Loucy (cell line): Measurements from ENCODE around the gene LGR4.

Experiments used
- H2AFZ ChIP-seq: fragments of 200-600 bp; sonication (generic); 2 replicates; pipeline ENCODE4 v1.6.0; 2016; ENCODE audit warnings: antibody characterized with exemption, mild to moderate bottlenecking, low read length, moderate library complexity
- H3F3A ChIP-seq: fragments of 200-600 bp; 2 replicates; pipeline ENCODE4 v1.6.0; 2016; ENCODE audit warnings: antibody characterized with exemption, low read depth, mild to moderate bottlenecking
- H3K27me3 ChIP-seq: fragments of 200-600 bp; sonication (generic); 2 replicates; pipeline ENCODE4 v1.6.1; 2014; ENCODE audit warnings: low read length, mild to moderate bottlenecking; ENCODE audit not compliant: insufficient read depth, poor library complexity, severe bottlenecking
- H3K36me3 ChIP-seq: fragments of 200-600 bp; sonication (generic); 2 replicates; pipeline ENCODE4 v1.6.1; 2016; ENCODE audit warnings: low read length; ENCODE audit not compliant: insufficient read depth
- H3K4me1 ChIP-seq: fragments of 200-600 bp; sonication (generic); 2 replicates; pipeline ENCODE4 v1.5.1; 2014; ENCODE audit warnings: low read length, mild to moderate bottlenecking; ENCODE audit not compliant: insufficient read depth, poor library complexity, severe bottlenecking
- H3K4me2 ChIP-seq: fragments of 200-600 bp; sonication (generic); 2 replicates; pipeline ENCODE4 v1.6.0; 2014; ENCODE audit warnings: antibody characterized with exemption, low read length, low read depth, mild to moderate bottlenecking; ENCODE audit not compliant: poor library complexity, severe bottlenecking
- H3K4me3 ChIP-seq: fragments of 200-600 bp; sonication (generic); 2 replicates; pipeline ENCODE4 v1.5.1; 2014; ENCODE audit warnings: low read length, mild to moderate bottlenecking, mixed read lengths; ENCODE audit not compliant: poor library complexity, severe bottlenecking
- H3K79me2 ChIP-seq: fragments of 200-600 bp; sonication (generic); 2 replicates; pipeline ENCODE4 v1.6.1; 2014; ENCODE audit warnings: low read length; ENCODE audit not compliant: insufficient read depth
- H3K9ac ChIP-seq: fragments of 200-600 bp; sonication (generic); 2 replicates; pipeline ENCODE4 v1.6.0; 2014; ENCODE audit warnings: mild to moderate bottlenecking, low read depth, low read length, moderate library complexity; ENCODE audit not compliant: poor library complexity, severe bottlenecking
- H3K9me2 ChIP-seq: fragments of 200-600 bp; sonication (generic); replicated peaks from 2 replicates; pipeline ENCODE4 v1.6.1; 2016; ENCODE audit warnings: low read depth, low read length, mixed read lengths
- H3K9me3 ChIP-seq: fragments of 200-600 bp; sonication (generic); 2 replicates; pipeline ENCODE4 v1.6.1; 2014; ENCODE audit warnings: mild to moderate bottlenecking, antibody characterized with exemption, low read length, low read depth; ENCODE audit not compliant: insufficient read depth
- H4K20me1 ChIP-seq: fragments of 200-600 bp; sonication (generic); 2 replicates; pipeline ENCODE4 v1.6.0; 2014; ENCODE audit warnings: antibody characterized with exemption, low read length, mild to moderate bottlenecking; ENCODE audit not compliant: insufficient read depth, poor library complexity, severe bottlenecking
- EZH2phosphoT487 ChIP-seq: fragments of 200-600 bp; IDR thresholded peaks from 2 replicates; pipeline ENCODE4 v1.6.1; 2018; ENCODE audit warnings: antibody characterized with exemption, mild to moderate bottlenecking, moderate library complexity, borderline replicate concordance
- TF ChIP-seq, protein P1 (sequence below): fragments of 200-600 bp; sonication (generic); conservative IDR thresholded peaks from 2 replicates; pipeline ENCODE4 v1.5.1; 2014; ENCODE audit warnings: mild to moderate bottlenecking, antibody characterized with exemption, low read length

The LGR4 gene

DNA sequence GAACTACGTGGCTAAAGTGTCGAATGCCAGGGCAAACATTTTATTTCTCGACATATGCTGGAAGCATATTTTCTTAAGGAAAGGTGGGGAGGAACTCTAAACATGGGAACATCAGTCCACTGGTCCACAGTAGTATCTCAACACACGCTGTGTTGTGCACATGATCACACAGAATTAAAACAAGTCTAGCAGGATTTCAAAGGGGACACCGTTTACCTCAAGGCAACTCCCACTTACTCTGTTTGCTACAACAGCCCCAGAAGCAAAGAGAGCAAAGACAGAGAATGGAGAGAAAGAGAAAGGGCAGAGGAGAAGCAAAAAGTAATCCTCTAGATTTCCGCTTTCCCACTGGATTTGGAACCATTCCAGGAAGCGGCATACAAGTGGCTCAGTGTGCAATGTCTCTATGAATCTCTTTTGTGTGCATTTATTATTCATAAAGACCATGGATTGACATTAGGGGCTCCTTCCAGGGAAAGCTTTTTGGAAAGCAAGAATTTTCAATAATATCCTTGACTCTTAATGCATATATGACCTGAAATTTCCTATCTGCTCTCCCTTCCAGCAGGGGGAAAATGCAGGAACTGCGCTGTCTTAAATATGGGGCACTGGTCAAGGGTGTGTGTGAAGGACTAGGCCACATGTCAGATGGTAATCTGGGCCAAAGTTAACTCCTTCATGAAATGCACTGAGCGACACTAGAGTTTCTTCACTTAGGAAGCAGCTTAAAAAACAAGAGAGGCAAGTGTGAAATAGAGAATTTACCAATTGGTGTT, 74.8 kb downstream of the LGR4 start:
- Histone ChIP-seq H3K9ac (no peak overlapping the region), H3K4me3 (no peak overlapping the region), H2AFZ (no peak overlapping the region), H3K27me3 (no peaks in the 10 kb centered on the region), H3F3A (no peaks in the 10 kb centered on the region), H4K20me1 (no peaks in the 10 kb centered on the region), H3K79me2 (no peaks in the 10 kb centered on the region), H3K4me2 (no peak overlapping the region), H3K36me3 (no peaks in the 10 kb centered on the region), H3K4me1 (no peaks in the 10 kb centered on the region), H3K9me3 (no peaks in the 10 kb centered on the region), H3K9me2 (no peaks in the 10 kb centered on the region)
- TF ChIP-seq, protein P1, sequence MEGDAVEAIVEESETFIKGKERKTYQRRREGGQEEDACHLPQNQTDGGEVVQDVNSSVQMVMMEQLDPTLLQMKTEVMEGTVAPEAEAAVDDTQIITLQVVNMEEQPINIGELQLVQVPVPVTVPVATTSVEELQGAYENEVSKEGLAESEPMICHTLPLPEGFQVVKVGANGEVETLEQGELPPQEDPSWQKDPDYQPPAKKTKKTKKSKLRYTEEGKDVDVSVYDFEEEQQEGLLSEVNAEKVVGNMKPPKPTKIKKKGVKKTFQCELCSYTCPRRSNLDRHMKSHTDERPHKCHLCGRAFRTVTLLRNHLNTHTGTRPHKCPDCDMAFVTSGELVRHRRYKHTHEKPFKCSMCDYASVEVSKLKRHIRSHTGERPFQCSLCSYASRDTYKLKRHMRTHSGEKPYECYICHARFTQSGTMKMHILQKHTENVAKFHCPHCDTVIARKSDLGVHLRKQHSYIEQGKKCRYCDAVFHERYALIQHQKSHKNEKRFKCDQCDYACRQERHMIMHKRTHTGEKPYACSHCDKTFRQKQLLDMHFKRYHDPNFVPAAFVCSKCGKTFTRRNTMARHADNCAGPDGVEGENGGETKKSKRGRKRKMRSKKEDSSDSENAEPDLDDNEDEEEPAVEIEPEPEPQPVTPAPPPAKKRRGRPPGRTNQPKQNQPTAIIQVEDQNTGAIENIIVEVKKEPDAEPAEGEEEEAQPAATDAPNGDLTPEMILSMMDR, result no peak
- TF ChIP-seq EZH2phosphoT487, result no peak

GRCh38 chr11:27396259-27396839, 76.2 kb downstream of the LGR4 start:
- Histone ChIP-seq H3K4me3 (no peak overlapping the region), H3K9me3 (no peaks in the 10 kb centered on the region), H3F3A (no peaks in the 10 kb centered on the region), H3K79me2 (no peaks in the 10 kb centered on the region), H3K4me1 (no peaks in the 10 kb centered on the region), H2AFZ (no peak overlapping the region), H3K27me3 (no peaks in the 10 kb centered on the region), H3K9me2 (no peaks in the 10 kb centered on the region), H3K9ac (no peak overlapping the region), H3K4me2 (no peak overlapping the region), H3K36me3 (no peaks in the 10 kb centered on the region), H4K20me1 (no peaks in the 10 kb centered on the region)
- TF ChIP-seq, protein P1, result no peak
- no peak for TF ChIP-seq EZH2phosphoT487

DNA sequence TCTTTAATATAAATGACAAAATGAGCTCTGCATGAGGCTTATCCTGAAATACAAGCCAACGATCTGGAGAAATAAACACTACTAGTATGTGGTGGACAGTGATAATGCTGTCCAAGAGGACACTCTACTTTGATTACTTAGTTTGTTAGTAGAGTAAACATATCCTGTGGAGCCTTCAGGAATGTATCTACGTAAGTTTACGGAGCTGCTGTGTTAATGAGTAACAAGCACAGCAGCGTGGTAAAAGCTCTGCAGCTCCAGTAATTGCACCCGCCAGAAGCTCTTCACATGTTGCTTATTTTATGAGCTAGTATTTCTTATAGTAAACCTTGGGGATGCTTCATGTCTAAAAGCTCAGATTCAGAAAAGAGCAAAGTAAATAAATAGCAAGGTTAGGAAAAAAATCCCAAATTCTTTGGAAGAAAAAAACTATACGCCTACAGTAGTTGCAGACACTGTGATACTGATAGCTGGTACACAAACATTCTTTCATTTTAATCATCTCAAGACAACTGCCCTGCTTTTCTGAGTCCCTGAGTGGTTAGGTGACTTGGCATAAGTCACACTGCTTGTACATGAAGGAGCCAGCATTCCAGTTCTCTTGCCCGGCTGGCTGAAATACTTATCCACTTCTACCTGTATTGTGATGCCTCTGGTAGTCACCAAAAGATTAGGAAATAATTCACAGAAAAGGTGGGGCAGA, 76.9 kb downstream of the LGR4 start:
- H3K4me3 ChIP-seq, result no peak overlapping the region
- TF ChIP-seq, protein P1, result no peak
- no peak for TF ChIP-seq EZH2phosphoT487
- H3K9me3 ChIP-seq, result no peaks in the 10 kb centered on the region
- H3K79me2 ChIP-seq, result no peaks in the 10 kb centered on the region
- H4K20me1 ChIP-seq, result no peaks in the 10 kb centered on the region
- no peak overlapping the region for H2AFZ ChIP-seq
- H3K9ac ChIP-seq, result no peak overlapping the region
- H3K4me2 ChIP-seq, result no peak overlapping the region
- no peaks in the 10 kb centered on the region for H3K9me2 ChIP-seq
- H3F3A ChIP-seq, result no peaks in the 10 kb centered on the region
- H3K27me3 ChIP-seq, result no peaks in the 10 kb centered on the region
- no peaks in the 10 kb centered on the region for H3K4me1 ChIP-seq
- no peaks in the 10 kb centered on the region for H3K36me3 ChIP-seq
